SU-DHL-6 (cell line): Measurements from ENCODE around the gene NRP1.

Experiments
- H2AFZ ChIP-seq: fragments of 200-600 bp; sonication (generic); 2 replicates; pipeline ENCODE4 v1.6.1; 2014; ENCODE audit warnings: low read depth, mild to moderate bottlenecking, moderate library complexity, mixed read lengths, antibody characterized with exemption, low read length; ENCODE audit not compliant: severe bottlenecking
- H3F3A ChIP-seq: fragments of 200-600 bp; shearing (Covaris generic); 2 replicates; pipeline ENCODE4 v1.6.0; 2016; ENCODE audit warnings: antibody characterized with exemption, mild to moderate bottlenecking; ENCODE audit not compliant: insufficient read depth
- H3K27ac ChIP-seq: fragments of 200-600 bp; sonication (generic); 2 replicates; pipeline ENCODE4 v1.5.1; 2016; ENCODE audit warnings: low read depth, mild to moderate bottlenecking, low read length, moderate library complexity, mixed read lengths
- H3K27me3 ChIP-seq: fragments of 200-600 bp; sonication (generic), shearing (Covaris generic); 2 replicates; pipeline ENCODE4 v1.6.0; 2014; ENCODE audit warnings: mild to moderate bottlenecking, low read length
- H3K36me3 ChIP-seq: fragments of 200-600 bp; sonication (generic); 2 replicates; pipeline ENCODE4 v1.6.1; 2014; ENCODE audit warnings: mild to moderate bottlenecking, low read length, mixed read lengths
- H3K4me2 ChIP-seq: fragments of 300-600, 200-600 bp; shearing (Covaris generic), sonication (generic); 2 replicates; pipeline ENCODE4 v1.6.0; 2014; ENCODE audit warnings: low read length, low read depth, mild to moderate bottlenecking; ENCODE audit not compliant: poor library complexity, severe bottlenecking
- H3K4me3 ChIP-seq: fragments of 200-600 bp; sonication (generic); 2 replicates; pipeline ENCODE4 v1.5.1; 2014; ENCODE audit warnings: antibody characterized with exemption, low read length, mild to moderate bottlenecking, mixed read lengths; ENCODE audit not compliant: insufficient read depth, poor library complexity, severe bottlenecking
- H3K79me2 ChIP-seq: fragments of 200-600 bp; sonication (generic); 2 replicates; pipeline ENCODE4 v1.6.1; 2014; ENCODE audit warnings: mild to moderate bottlenecking, low read length, moderate library complexity; ENCODE audit not compliant: insufficient read depth
- H3K9ac ChIP-seq: fragments of 200-600 bp; sonication (generic); 2 replicates; pipeline ENCODE4 v1.7.0; 2014; ENCODE audit warnings: mild to moderate bottlenecking, low read length
- H3K9me2 ChIP-seq: fragments of 200-600 bp; sonication (generic); replicated peaks from 2 replicates; pipeline ENCODE4 v1.6.1; 2014; ENCODE audit warnings: low read length; ENCODE audit not compliant: insufficient read depth
- H3K9me3 ChIP-seq: fragments of 200-600 bp; sonication (generic); 2 replicates; pipeline ENCODE4 v1.6.1; 2014; ENCODE audit warnings: low read length, mixed read lengths; ENCODE audit not compliant: insufficient read depth
- H4K20me1 ChIP-seq: fragments of 200-600 bp; sonication (generic); 2 replicates; pipeline ENCODE4 v1.6.1; 2014; ENCODE audit warnings: low read depth, mild to moderate bottlenecking, antibody characterized with exemption, low read length, moderate library complexity, mixed read lengths
- CTCF ChIP-seq: fragments of 200-600 bp; sonication (generic); IDR thresholded peaks from one replicate; pipeline ENCODE4 v1.5.1; 2017; ENCODE audit warnings: antibody characterized with exemption, mild to moderate bottlenecking, low read length, moderate library complexity; ENCODE audit not compliant: insufficient read depth, poor library complexity, severe bottlenecking
- EZH2phosphoT487 ChIP-seq: fragments of 200-600 bp; sonication (generic), shearing (Covaris generic); conservative IDR thresholded peaks from 2 replicates; pipeline ENCODE4 v1.6.1; 2018; ENCODE audit warnings: mild to moderate bottlenecking, antibody characterized with exemption, low read length, moderate library complexity, mixed read lengths

Gene NRP1

GRCh38 chr10:33215635-33216034, 118.8 kb downstream of the NRP1 start:
- Histone ChIP-seq H3K9ac (no peak overlapping the region), H3K4me3 (no peak overlapping the region), H3K36me3 (no peaks in the 10 kb centered on the region), H3K9me2 (0 out of 2 replicates have a peak, but pooled peaks cover 3% of the 10 kb centered on the region), H4K20me1 (no peaks in the 10 kb centered on the region), H3F3A (no peaks in the 10 kb centered on the region), H3K4me2 (no peak overlapping the region), H3K27me3 (no peaks in the 10 kb centered on the region), H2AFZ (no peak overlapping the region), H3K79me2 (no peaks in the 10 kb centered on the region), H3K27ac (no peak overlapping the region), H3K9me3 (no peaks in the 10 kb centered on the region)
- TF ChIP-seq CTCF (no peak), EZH2phosphoT487 (no peak)

DNA sequence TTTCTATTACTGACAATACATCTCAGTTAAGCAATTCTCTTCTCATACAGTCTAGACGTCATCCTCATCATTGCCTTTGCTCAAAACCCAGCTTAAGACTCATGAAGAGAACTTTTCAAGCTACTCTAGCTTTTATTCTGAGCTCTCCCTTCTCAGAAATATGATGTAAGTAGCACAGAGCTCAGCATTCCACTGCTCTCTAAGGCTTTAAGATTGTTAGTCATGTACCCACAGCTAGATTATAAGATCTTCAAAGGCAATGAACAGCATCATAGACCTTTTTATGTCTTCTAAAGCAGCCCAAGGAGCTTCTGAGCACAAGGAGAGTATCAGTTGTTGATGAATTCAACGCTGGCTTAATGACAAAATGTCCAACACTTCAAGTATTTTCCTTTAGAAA, 119.3 kb downstream of the NRP1 start:
- Histone ChIP-seq H3K36me3 (no peaks in the 10 kb centered on the region), H2AFZ (no peak overlapping the region), H3K9me2 (0 out of 2 replicates have a peak, but pooled peaks cover 3% of the 10 kb centered on the region), H3K79me2 (no peaks in the 10 kb centered on the region), H3K4me2 (no peak overlapping the region), H4K20me1 (no peaks in the 10 kb centered on the region), H3K9ac (no peak overlapping the region), H3K27me3 (no peaks in the 10 kb centered on the region), H3K9me3 (no peaks in the 10 kb centered on the region), H3K4me3 (no peak overlapping the region), H3F3A (no peaks in the 10 kb centered on the region), H3K27ac (no peak overlapping the region)
- TF ChIP-seq CTCF = no peak
- no peak for TF ChIP-seq EZH2phosphoT487

- H4K20me1 ChIP-seq = no peaks in the 10 kb centered on the region
Measured at GRCh38 chr10:33214174-33214573, 120.3 kb downstream of the NRP1 start.

More at GRCh38 chr10:33214174-33214573, 120.3 kb downstream of the NRP1 start:
- H3K36me3 ChIP-seq = no peaks in the 10 kb centered on the region
- H2AFZ ChIP-seq = no peak overlapping the region
- H3K79me2 ChIP-seq = no peaks in the 10 kb centered on the region
- H3K9me3 ChIP-seq = no peaks in the 10 kb centered on the region
- H3K9ac ChIP-seq = no peak overlapping the region
- no peak for TF ChIP-seq CTCF
- no peak overlapping the region for H3K4me3 ChIP-seq
- H3K27me3 ChIP-seq = no peaks in the 10 kb centered on the region
- H3K9me2 ChIP-seq = 0 out of 2 replicates have a peak, but pooled peaks cover 3% of the 10 kb centered on the region
- no peaks in the 10 kb centered on the region for H3F3A ChIP-seq
- H3K4me2 ChIP-seq = no peak overlapping the region
- no peak overlapping the region for H3K27ac ChIP-seq
